CD4-positive, alpha-beta T cell (primary cell): ENCODE measurements around the gene RFC3. TPM values are rescaled to one million over a fixed set of nuclear protein-coding genes. Genes with fewer than 3 reads are reported as not detected.
"Not testable (repeated sequence)": the region's sequence is repeated elsewhere in the genome, so short reads cannot be mapped to it uniquely, and the experiment has no call there.

Experiments
- ATAC-seq: fragments of 200-7000 bp; cut with Tn5 transposase; one replicate; pipeline ENCODE4 v1.10.0; 2022; ENCODE audit warnings: mild to moderate bottlenecking; ENCODE audit not compliant: poor library complexity
- CTCF ChIA-PET: fragments of 350-600 bp; sonication (Branson Sonifier 250); formaldehyde crosslinking; loops from one replicate; lab custom pipeline; 2021; ENCODE audit warnings: antibody characterized with exemption, inconsistent platforms; lab: Charles Lee
- POLR2A ChIA-PET: fragments of 350-600 bp; sonication (Branson Sonifier 250); formaldehyde crosslinking; loops from one replicate; lab custom pipeline; 2021; ENCODE audit warnings: antibody characterized with exemption, inconsistent platforms; lab: Charles Lee
- DNase-seq, 14 experiments: peaks; one replicate each; pipeline ENCODE4 v3.0.0-alpha.2; 2013 to 2020; ENCODE audit warnings: mixed read lengths in 2 of 14
- H3K27ac ChIP-seq, 2 donors: one replicate each; pipeline versions ENCODE4 v1.5.1 to v1.7.0; 2013; ENCODE audit warnings: low read length in 2 of 2, low read depth in 1 of 2, mild to moderate bottlenecking in 1 of 2
- H3K27me3 ChIP-seq, 2 experiments: 1 replicate in 1 of 2; 2 replicates in 1 of 2; pipeline versions ENCODE4 v1.6.1 to v1.7.0; 2013; ENCODE audit warnings: low read length in 2 of 2, control low read depth in 1 of 2, mild to moderate bottlenecking in 1 of 2, moderate library complexity in 1 of 2; ENCODE audit not compliant: insufficient read depth in 2 of 2, control insufficient read depth in 1 of 2
- H3K36me3 ChIP-seq: one replicate; pipeline ENCODE4 v1.6.1; 2013; ENCODE audit warnings: low read length, control low read depth; ENCODE audit not compliant: insufficient read depth
- H3K4me1 ChIP-seq: one replicate; pipeline ENCODE4 v1.6.1; 2013; ENCODE audit warnings: low read length, control low read depth; ENCODE audit not compliant: insufficient read depth
- H3K4me3 ChIP-seq: one replicate; pipeline ENCODE4 v1.5.1; 2013; ENCODE audit warnings: mild to moderate bottlenecking, low read length, moderate library complexity
- H3K9me3 ChIP-seq, 2 experiments: 1 replicate in 1 of 2; 2 replicates in 1 of 2; pipeline versions ENCODE4 v1.6.1 to v1.7.0; 2013; ENCODE audit warnings: low read length in 2 of 2, mild to moderate bottlenecking in 2 of 2, control low read depth in 1 of 2, moderate library complexity in 1 of 2; ENCODE audit not compliant: control insufficient read depth in 1 of 2, insufficient read depth in 1 of 2
- H3K27ac Mint-ChIP-seq: one replicate; pipeline ENCODE4 v1.8.0; 2020; ENCODE audit warnings: mixed read lengths
- H3K27me3 Mint-ChIP-seq: one replicate; pipeline ENCODE4 v1.8.0; 2021; ENCODE audit warnings: mixed read lengths
- H3K36me3 Mint-ChIP-seq: one replicate; pipeline ENCODE4 v1.8.0; 2021; ENCODE audit warnings: low read depth, mixed read lengths
- H3K4me1 Mint-ChIP-seq: one replicate; pipeline ENCODE4 v1.8.0; 2021; ENCODE audit warnings: low read depth, mixed read lengths
- H3K4me3 Mint-ChIP-seq: one replicate; pipeline ENCODE4 v1.8.0; 2020; ENCODE audit warnings: mild to moderate bottlenecking, mixed read lengths
- H3K9me3 Mint-ChIP-seq: one replicate; pipeline ENCODE4 v1.8.0; 2020; ENCODE audit warnings: mixed read lengths
- CTCF ChIP-seq: fragments of 200-600 bp; IDR thresholded peaks from one replicate; pipeline ENCODE4 v1.8.0; 2022; ENCODE audit warnings: antibody characterized with exemption, mild to moderate bottlenecking
- intact Hi-C, 2 experiments: fragments of 100-400 bp; cut with DNase I in 1 of 2; cut with micrococcal nuclease in 1 of 2; formaldehyde crosslinking; loops; one replicate each; pipeline versions ENCODE4 v1.15.1 to v1.9.0; 2023 to 2025; cut with DNase I, micrococcal nuclease
- total RNA-seq, 174 experiments: library from RNA in 2 of 174; stranded (reverse) in 2 of 174; gene quantifications; one replicate each; pipeline ENCODE4 v1.2.3 and lab custom pipeline; 2021 to 2026

Gene RFC3
- total RNA-seq, 2 experiments from 2014 or later, result 4.5 TPM

GRCh38 chr13:33775339-33776108 lies 42.4 kb upstream of the RFC3 start:
- peaks cover 21% of the 10 kb centered on the region for H3K27me3 Mint-ChIP-seq
- no peaks in the 10 kb centered on the region for H3K9me3 ChIP-seq
- H3K27ac ChIP-seq, result no peak overlapping the region
- POLR2A ChIA-PET, result interaction anchor here (0.9 kb wide), 1 partner anchor 28 kb away, joined by 3 read pairs; no protein-coding TSS in a partner anchor
- DNase-seq, result no peak
- no peaks in the 10 kb centered on the region for H3K36me3 ChIP-seq
- intact Hi-C loops, result no loop called here
- CTCF ChIA-PET, result no interaction called here
- H3K4me1 ChIP-seq, result no peaks in the 10 kb centered on the region
- H3K27ac Mint-ChIP-seq, result no peak overlapping the region
- ATAC-seq, result no peak
- no peak for TF ChIP-seq CTCF
- H3K4me3 ChIP-seq, result no peak overlapping the region
- no peaks in the 10 kb centered on the region for H3K9me3 Mint-ChIP-seq
- no peaks in the 10 kb centered on the region for H3K36me3 Mint-ChIP-seq
- no peaks in the 10 kb centered on the region for H3K4me1 Mint-ChIP-seq
- no peaks in the 10 kb centered on the region for H3K27me3 ChIP-seq
- no peak overlapping the region for H3K4me3 Mint-ChIP-seq

GRCh38 chr13:33776239-33776881 lies 41.6 kb upstream of the RFC3 start:
- H3K4me3 ChIP-seq, result no peak overlapping the region
- H3K9me3 ChIP-seq, result no peaks in the 10 kb centered on the region
- H3K36me3 ChIP-seq, result no peaks in the 10 kb centered on the region
- Mint-ChIP-seq H3K9me3 (no peaks in the 10 kb centered on the region), H3K4me1 (no peaks in the 10 kb centered on the region), H3K27ac (no peak overlapping the region), H3K36me3 (no peaks in the 10 kb centered on the region), H3K4me3 (no peak overlapping the region), H3K27me3 (peaks cover 24% of the 10 kb centered on the region)
- ATAC-seq (no peak), DNase-seq (no peak)
- no peaks in the 10 kb centered on the region for H3K4me1 ChIP-seq
- H3K27me3 ChIP-seq, result no peaks in the 10 kb centered on the region
- ChIA-PET CTCF (no interaction called here), POLR2A (interaction anchor here (0.9 kb wide), 1 partner anchor 27 kb away, joined by 3 read pairs; no protein-coding TSS in a partner anchor)
- TF ChIP-seq CTCF, result no peak
- intact Hi-C loops, result no loop called here
- no peak overlapping the region for H3K27ac ChIP-seq

- H3K4me3 Mint-ChIP-seq, result no peak overlapping the region
- Histone ChIP-seq H3K9me3 (no peaks in the 10 kb centered on the region), H3K4me1 (peaks cover 13% of the 10 kb centered on the region), H3K27ac (no peak overlapping the region), H3K36me3 (no peaks in the 10 kb centered on the region), H3K4me3 (no peak overlapping the region), H3K27me3 (no peaks in the 10 kb centered on the region)
- no peaks in the 10 kb centered on the region for H3K9me3 Mint-ChIP-seq
- peaks cover 20% of the 10 kb centered on the region for H3K4me1 Mint-ChIP-seq
- ChIA-PET CTCF (no interaction called here), POLR2A (no interaction called here)
- H3K27ac Mint-ChIP-seq, result no peak overlapping the region
- DNase-seq (no peak), ATAC-seq (no peak)
- peaks cover 19% of the 10 kb centered on the region for H3K27me3 Mint-ChIP-seq
- intact Hi-C loops, result no loop called here
- TF ChIP-seq CTCF, result no peak
- peaks cover 3% of the 10 kb centered on the region for H3K36me3 Mint-ChIP-seq
These were observed 35.3 kb upstream of the RFC3 start for GRCh38 chr13:33782631-33783030.

- H3K27ac ChIP-seq, POLR2A ChIA-PET, intact Hi-C loops, DNase-seq, H3K4me3 ChIP-seq, H3K9me3 Mint-ChIP-seq, H3K27me3 ChIP-seq, ATAC-seq, H3K36me3 Mint-ChIP-seq, H3K4me3 Mint-ChIP-seq, H3K36me3 ChIP-seq, H3K9me3 ChIP-seq, H3K27ac Mint-ChIP-seq, CTCF ChIA-PET: not testable (repeated sequence)
- Mint-ChIP-seq H3K27me3 (peaks cover 19% of the 10 kb centered on the region), H3K4me1 (peaks cover 21% of the 10 kb centered on the region)
- peaks cover 13% of the 10 kb centered on the region for H3K4me1 ChIP-seq
These were observed 34.7 kb upstream of the RFC3 start for GRCh38 chr13:33783212-33783611.
